GM21723 (cell line): ENCODE results near the gene BCO1.

Experiments used
- ATAC-seq: cut with Tn5 transposase; IDR thresholded peaks from one replicate; pipeline ENCODE4 v1.9.1; 2021; ENCODE audit warnings: mild to moderate bottlenecking, moderate library complexity; ENCODE audit not compliant: unreplicated experiment

Gene BCO1

GRCh38 chr16:81231014-81231413, 7.5 kb upstream of the BCO1 start:
- no peak for ATAC-seq

- ATAC-seq, result no peak
These were observed 5.6 kb upstream of the BCO1 start for GRCh38 chr16:81232740-81233367.

- ATAC-seq, result no peak
These were observed 1.2 kb upstream of the BCO1 start for GRCh38 chr16:81237282-81237681.

GRCh38 chr16:81237942-81238295, 570 bp upstream of the BCO1 start:
- ATAC-seq, result no peak

- no peak for ATAC-seq
These were observed 1.1 kb downstream of the BCO1 start for GRCh38 chr16:81239367-81240121.

- ATAC-seq, result no peak
These were observed 3.2 kb downstream of the BCO1 start for GRCh38 chr16:81241706-81242105.

- no peak for ATAC-seq
These were observed 4.6 kb downstream of the BCO1 start for GRCh38 chr16:81242977-81243618.

- no peak for ATAC-seq
These were observed 5.5 kb downstream of the BCO1 start for GRCh38 chr16:81243942-81244341.

- no peak for ATAC-seq
These were observed 13.4 kb downstream of the BCO1 start for GRCh38 chr16:81251871-81252270.

- ATAC-seq, result no peak
These were observed 14.7 kb downstream of the BCO1 start for GRCh38 chr16:81253141-81253540.

GRCh38 chr16:81254922-81255526, 16.5 kb downstream of the BCO1 start:
- ATAC-seq, result no peak

- ATAC-seq, result no peak
These were observed 21.4 kb downstream of the BCO1 start for GRCh38 chr16:81259916-81260315.

GRCh38 chr16:81261049-81261648, 22.7 kb downstream of the BCO1 start:
- ATAC-seq, result no peak

- no peak for ATAC-seq
These were observed 25.2 kb downstream of the BCO1 start for GRCh38 chr16:81263470-81264220.

- ATAC-seq, result no peak
These were observed 25.9 kb downstream of the BCO1 start for GRCh38 chr16:81264386-81264785.

- ATAC-seq, result no peak
These were observed 26.6 kb downstream of the BCO1 start for GRCh38 chr16:81265052-81265451.

GRCh38 chr16:81265658-81266451, 27.4 kb downstream of the BCO1 start:
- no peak for ATAC-seq

- no peak for ATAC-seq
These were observed 28.2 kb downstream of the BCO1 start for GRCh38 chr16:81266680-81267095.

GRCh38 chr16:81268509-81268908, 30.0 kb downstream of the BCO1 start:
- ATAC-seq, result no peak
